H4 (cell line): ENCODE measurements around the gene RPA1. TPM values are rescaled to one million over a fixed set of nuclear protein-coding genes. Genes with fewer than 3 reads are reported as not detected.
"Not testable (repeated sequence)": the region's sequence is repeated elsewhere in the genome, so short reads cannot be mapped to it uniquely, and the experiment has no call there.

Source experiments
- DNase-seq: peaks from one replicate; pipeline ENCODE4 v3.0.0-alpha.2; 2015; ENCODE audit warnings: low spot score
- total RNA-seq: library from RNA; depleted of rRNA; stranded (reverse); fragments of >200 nt; shearing (Covaris generic); gene quantifications from 2 replicates; pipeline ENCODE4 v1.2.3, GENCODE V29; 2014

Gene RPA1
- total RNA-seq, 1 experiment from 2014 or later, result 29.0 TPM

- DNase-seq, result no peak
Measured at GRCh38 chr17:1813088-1813487, 16.7 kb upstream of the RPA1 start.

GRCh38 chr17:1820528-1821252 is 9.1 kb upstream of the RPA1 start:
- DNase-seq, result no peak

- peak; percentile 19 for DNase-seq
Measured at GRCh38 chr17:1829216-1829591, 601 bp upstream of the RPA1 start.

GRCh38 chr17:1830288-1830687 is 483 bp downstream of the RPA1 start:
- no peak for DNase-seq

- no peak for DNase-seq
Measured at GRCh38 chr17:1834380-1835149, 4.8 kb downstream of the RPA1 start.

- DNase-seq, result no peak
Measured at GRCh38 chr17:1839516-1839915, 9.7 kb downstream of the RPA1 start.

- DNase-seq, result no peak
Measured at GRCh38 chr17:1843947-1844346, 14.1 kb downstream of the RPA1 start.

GRCh38 chr17:1847191-1847590 is 17.4 kb downstream of the RPA1 start:
- DNase-seq, result no peak

GRCh38 chr17:1852327-1852726 is 22.5 kb downstream of the RPA1 start:
- DNase-seq, result no peak

- DNase-seq, result no peak
Measured at GRCh38 chr17:1853698-1854097, 23.9 kb downstream of the RPA1 start.

- DNase-seq, result not testable (repeated sequence)
Measured at GRCh38 chr17:1856462-1856861, 26.7 kb downstream of the RPA1 start.

GRCh38 chr17:1860978-1861377 is 31.2 kb downstream of the RPA1 start:
- DNase-seq, result no peak

- no peak for DNase-seq
Measured at GRCh38 chr17:1861391-1862010, 31.7 kb downstream of the RPA1 start.

GRCh38 chr17:1865252-1866037 is 35.6 kb downstream of the RPA1 start:
- no peak for DNase-seq

GRCh38 chr17:1867307-1867706 is 37.5 kb downstream of the RPA1 start:
- no peak for DNase-seq

- DNase-seq, result no peak
Measured at GRCh38 chr17:1868090-1868489, 38.3 kb downstream of the RPA1 start.

- DNase-seq, result no peak
Measured at GRCh38 chr17:1870592-1870991, 40.8 kb downstream of the RPA1 start.

- DNase-seq, result no peak
Measured at GRCh38 chr17:1871756-1872155, 42.0 kb downstream of the RPA1 start.

GRCh38 chr17:1872254-1872653 is 42.4 kb downstream of the RPA1 start:
- DNase-seq, result no peak

- DNase-seq, result no peak
Measured at GRCh38 chr17:1872976-1873375, 43.2 kb downstream of the RPA1 start.

GRCh38 chr17:1873418-1873817 is 43.6 kb downstream of the RPA1 start:
- no peak for DNase-seq

GRCh38 chr17:1875597-1875996 is 45.8 kb downstream of the RPA1 start:
- no peak for DNase-seq
